K562 (cell line): ENCODE measurements around the gene SH3TC1. TPM values are rescaled to one million over a fixed set of nuclear protein-coding genes. Genes with fewer than 3 reads are reported as not detected.

Experiments
- CTBP1 ChIP-seq: fragments of 450-650 bp; IDR thresholded peaks from 2 replicates; pipeline ENCODE4 v1.6.1; 2016; ENCODE audit warnings: borderline replicate concordance
- DACH1 ChIP-seq: fragments of 450-650 bp; IDR thresholded peaks from 2 replicates; pipeline ENCODE4 v1.6.1; 2018; ENCODE audit not compliant: partially characterized antibody
- DPF2 ChIP-seq: fragments of 450-650 bp; IDR thresholded peaks from 2 replicates; pipeline ENCODE4 v1.6.1; 2016
- ETV5 ChIP-seq: sonication (generic); formaldehyde crosslinking; IDR thresholded peaks from 2 replicates; pipeline ENCODE4 v1.4.0; 2020; ENCODE audit warnings: low read depth, mild to moderate bottlenecking, missing genetic modification reagents
- HDAC1 ChIP-seq, 2 experiments: fragments of 450-650 bp; IDR thresholded peaks; 2 replicates each; pipeline ENCODE4 v1.6.1; 2016 to 2017; ENCODE audit warnings: inconsistent platforms in 1 of 2, mild to moderate bottlenecking in 1 of 2, moderate library complexity in 1 of 2
- LEF1 ChIP-seq: fragments of 450-650 bp; IDR thresholded peaks from 2 replicates; pipeline ENCODE4 v1.6.1; 2016; ENCODE audit warnings: mild to moderate bottlenecking
- SETDB1 ChIP-seq: IDR thresholded peaks from one replicate; pipeline ENCODE4 v1.6.1; 2012; ENCODE audit warnings: low read length, control low read depth, inconsistent platforms
- TCF3 ChIP-seq: sonication (generic); formaldehyde crosslinking; IDR thresholded peaks from 2 replicates; pipeline ENCODE4 v1.4.0; 2020; ENCODE audit warnings: mild to moderate bottlenecking, missing genetic modification reagents
- ZC3H4 ChIP-seq: sonication (generic); formaldehyde crosslinking; IDR thresholded peaks from 2 replicates; pipeline ENCODE4 v1.9.0; 2021; ENCODE audit warnings: missing genetic modification reagents, borderline replicate concordance
- ZNF133 ChIP-seq: fragments of 250-450 bp; sonication (Bioruptor Pico); IDR thresholded peaks from 2 replicates; pipeline ENCODE4 v1.4.0; 2020; ENCODE audit warnings: mild to moderate bottlenecking
- ZNF175 ChIP-seq: fragments of 200-800 bp; sonication (Bioruptor generic); IDR thresholded peaks from 2 replicates; pipeline ENCODE4 v1.6.1; 2016; ENCODE audit warnings: low read depth, mild to moderate bottlenecking, missing genetic modification characterization, missing compliant biosample characterization
- ZNF584 ChIP-seq: fragments of 200-800 bp; sonication (Bioruptor generic); IDR thresholded peaks from 2 replicates; pipeline ENCODE4 v1.6.1; 2016; ENCODE audit warnings: low read depth, mild to moderate bottlenecking, missing genetic modification characterization, missing compliant biosample characterization
- ZNF589 ChIP-seq: fragments of 200-800 bp; sonication (Bioruptor generic); IDR thresholded peaks from 2 replicates; pipeline ENCODE4 v1.6.1; 2016; ENCODE audit warnings: low read depth, missing genetic modification characterization, missing compliant biosample characterization
- polyA plus RNA-seq, 8 experiments: library from polyadenylated mRNA; depleted of rRNA in 4 of 8; stranded (reverse) in 5 of 8; unstranded in 3 of 8; fragments of >200 nt; fragmentation: Nextera tagmentation in 2 of 8; fragmentation: Illumina TruSeq in 1 of 8; extraction: Ambion mirVana in 2 of 8; extraction: Trizol in 1 of 8; gene quantifications; 2 replicates each; pipeline versions ENCODE4 v1.2.1 to v1.2.3, GENCODE V29; 2011 to 2014; ENCODE audit warnings: inconsistent platforms in 1 of 8, missing spikeins in 1 of 8
- total RNA-seq, 7 experiments: library from RNA; depleted of rRNA in 6 of 7; stranded (reverse); fragments of >200 nt in 6 of 7; fragmentation: Illumina TruSeq in 2 of 7; extraction: Trizol in 2 of 7; gene quantifications; 2 replicates each; pipeline versions ENCODE4 v1.2.1 to v1.2.3, GENCODE V29; 2011 to 2021; ENCODE audit warnings: low replicate concordance in 1 of 7
- TF ChIP-seq, protein P1 (sequence below): fragments of 450-650 bp; IDR thresholded peaks from 2 replicates; pipeline ENCODE4 v1.6.1; 2016
- TF ChIP-seq, protein P2 (sequence below), 2 experiments: fragments of 450-650 bp; conservative IDR thresholded peaks; 2 replicates each; pipeline ENCODE4 v1.6.1; 2017; ENCODE audit warnings: mild to moderate bottlenecking in 2 of 2, moderate library complexity in 2 of 2
- TF ChIP-seq, protein P3 (sequence below), 2 experiments: fragments of 450-650 bp in 1 of 2; sonication (generic) in 1 of 2; formaldehyde crosslinking in 1 of 2; IDR thresholded peaks; 2 replicates each; pipeline versions ENCODE4 v1.7.1 to v1.9.0; 2016 to 2022; ENCODE audit warnings: inconsistent platforms in 1 of 2, mild to moderate bottlenecking in 1 of 2, missing genetic modification reagents in 1 of 2

Gene SH3TC1
- total and polyA plus RNA-seq, 9 of the 15 experiments (the other 6 are each of a cell fraction or from before 2014, with no cell fraction given), result 0.04 to 2.1 (median 0.48) TPM; not detected in 1

DNA sequence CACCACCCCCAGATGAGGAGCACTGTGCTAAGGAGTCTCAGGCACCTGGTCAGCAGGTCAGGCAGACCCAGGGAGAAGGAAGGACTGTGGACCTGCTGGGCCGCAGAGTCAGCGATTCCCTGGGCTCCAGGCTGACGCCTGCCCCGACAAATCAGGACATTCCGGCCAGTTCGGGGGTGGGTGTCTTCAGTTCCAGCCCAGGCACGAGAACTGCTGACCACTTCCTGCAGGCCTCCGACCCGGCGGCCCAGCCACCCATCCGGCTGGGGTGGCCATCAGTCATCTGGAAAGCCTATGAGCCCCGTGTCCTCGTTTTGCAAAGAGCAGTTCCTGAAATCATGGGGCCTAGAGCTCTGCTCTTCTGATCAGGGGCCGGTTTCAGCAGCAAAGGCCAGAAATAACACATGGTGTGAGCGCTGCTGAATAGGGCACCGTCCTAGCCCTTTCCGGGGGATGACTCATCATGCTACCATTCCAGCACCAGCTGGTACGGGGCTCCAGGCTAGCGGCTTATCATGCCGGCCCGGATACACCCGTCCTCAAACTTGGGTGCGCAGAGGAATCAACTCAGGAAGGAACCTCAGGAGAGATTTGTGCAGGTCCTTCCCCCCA is 7.8 kb upstream of the SH3TC1 start (continued):
- TF ChIP-seq, protein P1, sequence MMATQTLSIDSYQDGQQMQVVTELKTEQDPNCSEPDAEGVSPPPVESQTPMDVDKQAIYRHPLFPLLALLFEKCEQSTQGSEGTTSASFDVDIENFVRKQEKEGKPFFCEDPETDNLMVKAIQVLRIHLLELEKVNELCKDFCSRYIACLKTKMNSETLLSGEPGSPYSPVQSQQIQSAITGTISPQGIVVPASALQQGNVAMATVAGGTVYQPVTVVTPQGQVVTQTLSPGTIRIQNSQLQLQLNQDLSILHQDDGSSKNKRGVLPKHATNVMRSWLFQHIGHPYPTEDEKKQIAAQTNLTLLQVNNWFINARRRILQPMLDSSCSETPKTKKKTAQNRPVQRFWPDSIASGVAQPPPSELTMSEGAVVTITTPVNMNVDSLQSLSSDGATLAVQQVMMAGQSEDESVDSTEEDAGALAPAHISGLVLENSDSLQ, result peak; percentile 56; the same call in 1 of the 2 replicates
- no peak for TF ChIP-seq SETDB1
- peak; percentile 45; the same call in 1 of the 2 replicates for TF ChIP-seq LEF1
- TF ChIP-seq TCF3 (CRISPR knock-in tag), result peak; percentile 78
- peak; percentile 93 for TF ChIP-seq ZNF589 (CRISPR knock-in tag)
- no peak for TF ChIP-seq ZNF133 (CRISPR knock-in tag)
- TF ChIP-seq, protein P2, sequence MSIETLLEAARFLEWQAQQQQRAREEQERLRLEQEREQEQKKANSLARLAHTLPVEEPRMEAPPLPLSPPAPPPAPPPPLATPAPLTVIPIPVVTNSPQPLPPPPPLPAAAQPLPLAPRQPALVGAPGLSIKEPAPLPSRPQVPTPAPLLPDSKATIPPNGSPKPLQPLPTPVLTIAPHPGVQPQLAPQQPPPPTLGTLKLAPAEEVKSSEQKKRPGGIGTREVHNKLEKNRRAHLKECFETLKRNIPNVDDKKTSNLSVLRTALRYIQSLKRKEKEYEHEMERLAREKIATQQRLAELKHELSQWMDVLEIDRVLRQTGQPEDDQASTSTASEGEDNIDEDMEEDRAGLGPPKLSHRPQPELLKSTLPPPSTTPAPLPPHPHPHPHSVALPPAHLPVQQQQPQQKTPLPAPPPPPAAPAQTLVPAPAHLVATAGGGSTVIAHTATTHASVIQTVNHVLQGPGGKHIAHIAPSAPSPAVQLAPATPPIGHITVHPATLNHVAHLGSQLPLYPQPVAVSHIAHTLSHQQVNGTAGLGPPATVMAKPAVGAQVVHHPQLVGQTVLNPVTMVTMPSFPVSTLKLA (conservative IDR thresholded peaks at IDR 0.05), result 0 out of 4 replicates have a peak, but pooled peaks of 1 of the 2 experiments have one; percentile 34
- TF ChIP-seq HDAC1 (IDR thresholded peaks at IDR 0.05), result no peak
- TF ChIP-seq CTBP1, result peak; percentile 55; the same call in 1 of the 2 replicates
- TF ChIP-seq ZNF175 (CRISPR knock-in tag), result peak; percentile 66; the same call in 1 of the 2 replicates
- TF ChIP-seq, protein P3, sequence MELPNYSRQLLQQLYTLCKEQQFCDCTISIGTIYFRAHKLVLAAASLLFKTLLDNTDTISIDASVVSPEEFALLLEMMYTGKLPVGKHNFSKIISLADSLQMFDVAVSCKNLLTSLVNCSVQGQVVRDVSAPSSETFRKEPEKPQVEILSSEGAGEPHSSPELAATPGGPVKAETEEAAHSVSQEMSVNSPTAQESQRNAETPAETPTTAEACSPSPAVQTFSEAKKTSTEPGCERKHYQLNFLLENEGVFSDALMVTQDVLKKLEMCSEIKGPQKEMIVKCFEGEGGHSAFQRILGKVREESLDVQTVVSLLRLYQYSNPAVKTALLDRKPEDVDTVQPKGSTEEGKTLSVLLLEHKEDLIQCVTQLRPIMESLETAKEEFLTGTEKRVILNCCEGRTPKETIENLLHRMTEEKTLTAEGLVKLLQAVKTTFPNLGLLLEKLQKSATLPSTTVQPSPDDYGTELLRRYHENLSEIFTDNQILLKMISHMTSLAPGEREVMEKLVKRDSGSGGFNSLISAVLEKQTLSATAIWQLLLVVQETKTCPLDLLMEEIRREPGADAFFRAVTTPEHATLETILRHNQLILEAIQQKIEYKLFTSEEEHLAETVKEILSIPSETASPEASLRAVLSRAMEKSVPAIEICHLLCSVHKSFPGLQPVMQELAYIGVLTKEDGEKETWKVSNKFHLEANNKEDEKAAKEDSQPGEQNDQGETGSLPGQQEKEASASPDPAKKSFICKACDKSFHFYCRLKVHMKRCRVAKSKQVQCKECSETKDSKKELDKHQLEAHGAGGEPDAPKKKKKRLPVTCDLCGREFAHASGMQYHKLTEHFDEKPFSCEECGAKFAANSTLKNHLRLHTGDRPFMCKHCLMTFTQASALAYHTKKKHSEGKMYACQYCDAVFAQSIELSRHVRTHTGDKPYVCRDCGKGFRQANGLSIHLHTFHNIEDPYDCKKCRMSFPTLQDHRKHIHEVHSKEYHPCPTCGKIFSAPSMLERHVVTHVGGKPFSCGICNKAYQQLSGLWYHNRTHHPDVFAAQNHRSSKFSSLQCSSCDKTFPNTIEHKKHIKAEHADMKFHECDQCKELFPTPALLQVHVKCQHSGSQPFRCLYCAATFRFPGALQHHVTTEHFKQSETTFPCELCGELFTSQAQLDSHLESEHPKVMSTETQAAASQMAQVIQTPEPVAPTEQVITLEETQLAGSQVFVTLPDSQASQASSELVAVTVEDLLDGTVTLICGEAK (IDR thresholded peaks at IDR 0.05), result peak; percentile 62
- TF ChIP-seq, protein P3 (CRISPR knock-in tag; IDR thresholded peaks at IDR 0.05), result no peak
- no peak for TF ChIP-seq ZC3H4 (CRISPR knock-in tag)
- peak; percentile 60; the same call in 1 of the 2 replicates for TF ChIP-seq DPF2
- peak; percentile 86 for TF ChIP-seq ETV5 (CRISPR knock-in tag)
- peak; percentile 71 for TF ChIP-seq DACH1
- peak; percentile 78; the same call in 1 of the 2 replicates for TF ChIP-seq ZNF584 (CRISPR knock-in tag)
